Measurements from ENCODE around the gene TPRN. TPM values are rescaled to one million over a fixed set of nuclear protein-coding genes. Genes with fewer than 3 reads are reported as not detected.
A peak's percentile ranks its signal among the peaks of the same experiment; 100 is the strongest.

TPRN gene
- total and polyA plus RNA-seq, 9 of the 15 experiments (the other 6 are each of a cell fraction or from before 2014, with no cell fraction given): 0.31 to 31.9 (median 4.4) TPM

DNA sequence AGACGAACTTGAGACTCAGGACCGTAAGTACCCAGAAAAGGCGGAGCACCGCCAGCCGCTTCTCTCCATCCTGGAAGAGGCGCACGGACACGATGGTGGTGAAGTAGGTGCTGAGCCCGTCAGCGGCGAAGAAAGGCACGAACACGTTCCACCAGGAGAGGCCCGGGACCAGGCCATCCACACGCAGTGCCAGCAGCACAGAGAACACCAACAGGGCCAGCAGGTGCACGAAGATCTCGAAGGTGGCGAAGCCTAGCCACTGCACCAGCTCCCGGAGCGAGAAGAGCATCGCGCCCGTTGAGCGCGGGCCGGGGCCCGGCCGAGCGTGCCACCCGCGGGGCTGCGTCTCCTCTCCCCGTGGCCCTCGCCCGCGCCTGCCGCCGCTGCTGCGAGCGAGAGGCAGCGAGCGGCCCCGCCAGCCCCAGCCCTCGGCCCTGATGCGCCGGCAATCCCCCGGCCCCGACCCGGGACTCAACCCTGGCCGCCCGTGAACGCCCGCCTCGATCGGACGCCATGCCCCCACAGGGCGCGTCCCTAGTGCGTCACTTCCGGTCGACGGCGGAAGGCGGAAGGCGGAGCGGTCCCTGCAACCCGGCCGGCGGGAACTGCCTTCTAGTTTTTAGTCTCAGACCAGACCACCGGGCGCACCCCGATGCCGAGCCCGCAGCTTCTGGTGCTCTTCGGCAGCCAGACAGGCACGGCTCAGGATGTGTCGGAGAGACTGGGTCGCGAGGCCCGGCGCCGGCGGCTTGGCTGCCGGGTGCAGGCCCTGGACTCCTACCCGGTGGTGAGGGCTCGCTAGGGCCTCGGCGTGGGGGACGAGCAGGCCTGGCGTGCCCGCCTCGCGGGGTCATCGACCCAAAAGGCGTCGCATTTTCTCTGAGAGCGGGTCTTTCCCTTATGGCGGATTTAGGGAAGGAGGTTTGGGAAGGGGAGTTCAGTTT is 4.9 kb upstream of the TPRN start, which contains the start of the genes NDOR1 and TMEM203 (continued):
- TF ChIP-seq MYC (IDR thresholded peaks at IDR 0.05; ENCODE audit: low read depth, low read length) (peak; percentile 84), MYC (CRISPR knock-in tag; IDR thresholded peaks at IDR 0.05; ENCODE audit: borderline replicate concordance, low read depth) (peak; percentile 18; the same call in 1 of the 2 replicates), RBBP5 (IDR thresholded peaks at IDR 0.05; ENCODE audit: borderline replicate concordance, insufficient read depth, low read length, poor library complexity, severe bottlenecking) (peak; percentile 87), CXXC5 (CRISPR knock-in tag; IDR thresholded peaks at IDR 0.05) (peak; percentile 82), KDM5B (IDR thresholded peaks at IDR 0.05; ENCODE audit: insufficient replicate concordance, low read depth, low read length) (peak; percentile 87), KAT8 (IDR thresholded peaks at IDR 0.05; ENCODE audit: low read depth) (0 out of 2 replicates have a peak, but pooled peaks have one; percentile 44), SUPT5H (IDR thresholded peaks at IDR 0.05) (peak; percentile 77), KDM2B (CRISPR knock-in tag; IDR thresholded peaks at IDR 0.05) (no peak)
- TF ChIP-seq, protein P1, sequence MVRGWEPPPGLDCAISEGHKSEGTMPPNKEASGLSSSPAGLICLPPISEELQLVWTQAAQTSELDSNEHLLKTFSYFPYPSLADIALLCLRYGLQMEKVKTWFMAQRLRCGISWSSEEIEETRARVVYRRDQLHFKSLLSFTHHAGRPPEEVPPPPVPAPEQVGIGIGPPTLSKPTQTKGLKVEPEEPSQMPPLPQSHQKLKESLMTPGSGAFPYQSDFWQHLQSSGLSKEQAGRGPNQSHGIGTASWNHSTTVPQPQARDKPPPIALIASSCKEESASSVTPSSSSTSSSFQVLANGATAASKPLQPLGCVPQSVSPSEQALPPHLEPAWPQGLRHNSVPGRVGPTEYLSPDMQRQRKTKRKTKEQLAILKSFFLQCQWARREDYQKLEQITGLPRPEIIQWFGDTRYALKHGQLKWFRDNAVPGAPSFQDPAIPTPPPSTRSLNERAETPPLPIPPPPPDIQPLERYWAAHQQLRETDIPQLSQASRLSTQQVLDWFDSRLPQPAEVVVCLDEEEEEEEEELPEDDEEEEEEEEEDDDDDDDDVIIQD (CRISPR knock-in tag; IDR thresholded peaks at IDR 0.05): no peak
- TF ChIP-seq, protein P2, sequence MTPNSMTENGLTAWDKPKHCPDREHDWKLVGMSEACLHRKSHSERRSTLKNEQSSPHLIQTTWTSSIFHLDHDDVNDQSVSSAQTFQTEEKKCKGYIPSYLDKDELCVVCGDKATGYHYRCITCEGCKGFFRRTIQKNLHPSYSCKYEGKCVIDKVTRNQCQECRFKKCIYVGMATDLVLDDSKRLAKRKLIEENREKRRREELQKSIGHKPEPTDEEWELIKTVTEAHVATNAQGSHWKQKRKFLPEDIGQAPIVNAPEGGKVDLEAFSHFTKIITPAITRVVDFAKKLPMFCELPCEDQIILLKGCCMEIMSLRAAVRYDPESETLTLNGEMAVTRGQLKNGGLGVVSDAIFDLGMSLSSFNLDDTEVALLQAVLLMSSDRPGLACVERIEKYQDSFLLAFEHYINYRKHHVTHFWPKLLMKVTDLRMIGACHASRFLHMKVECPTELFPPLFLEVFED (CRISPR knock-in tag; conservative IDR thresholded peaks at IDR 0.05): no peak
- TF ChIP-seq, protein P3, sequence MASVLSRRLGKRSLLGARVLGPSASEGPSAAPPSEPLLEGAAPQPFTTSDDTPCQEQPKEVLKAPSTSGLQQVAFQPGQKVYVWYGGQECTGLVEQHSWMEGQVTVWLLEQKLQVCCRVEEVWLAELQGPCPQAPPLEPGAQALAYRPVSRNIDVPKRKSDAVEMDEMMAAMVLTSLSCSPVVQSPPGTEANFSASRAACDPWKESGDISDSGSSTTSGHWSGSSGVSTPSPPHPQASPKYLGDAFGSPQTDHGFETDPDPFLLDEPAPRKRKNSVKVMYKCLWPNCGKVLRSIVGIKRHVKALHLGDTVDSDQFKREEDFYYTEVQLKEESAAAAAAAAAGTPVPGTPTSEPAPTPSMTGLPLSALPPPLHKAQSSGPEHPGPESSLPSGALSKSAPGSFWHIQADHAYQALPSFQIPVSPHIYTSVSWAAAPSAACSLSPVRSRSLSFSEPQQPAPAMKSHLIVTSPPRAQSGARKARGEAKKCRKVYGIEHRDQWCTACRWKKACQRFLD (CRISPR knock-in tag; IDR thresholded peaks at IDR 0.05): peak; percentile 80; the same call in 1 of the 2 replicates
- TF ChIP-seq, protein P4, sequence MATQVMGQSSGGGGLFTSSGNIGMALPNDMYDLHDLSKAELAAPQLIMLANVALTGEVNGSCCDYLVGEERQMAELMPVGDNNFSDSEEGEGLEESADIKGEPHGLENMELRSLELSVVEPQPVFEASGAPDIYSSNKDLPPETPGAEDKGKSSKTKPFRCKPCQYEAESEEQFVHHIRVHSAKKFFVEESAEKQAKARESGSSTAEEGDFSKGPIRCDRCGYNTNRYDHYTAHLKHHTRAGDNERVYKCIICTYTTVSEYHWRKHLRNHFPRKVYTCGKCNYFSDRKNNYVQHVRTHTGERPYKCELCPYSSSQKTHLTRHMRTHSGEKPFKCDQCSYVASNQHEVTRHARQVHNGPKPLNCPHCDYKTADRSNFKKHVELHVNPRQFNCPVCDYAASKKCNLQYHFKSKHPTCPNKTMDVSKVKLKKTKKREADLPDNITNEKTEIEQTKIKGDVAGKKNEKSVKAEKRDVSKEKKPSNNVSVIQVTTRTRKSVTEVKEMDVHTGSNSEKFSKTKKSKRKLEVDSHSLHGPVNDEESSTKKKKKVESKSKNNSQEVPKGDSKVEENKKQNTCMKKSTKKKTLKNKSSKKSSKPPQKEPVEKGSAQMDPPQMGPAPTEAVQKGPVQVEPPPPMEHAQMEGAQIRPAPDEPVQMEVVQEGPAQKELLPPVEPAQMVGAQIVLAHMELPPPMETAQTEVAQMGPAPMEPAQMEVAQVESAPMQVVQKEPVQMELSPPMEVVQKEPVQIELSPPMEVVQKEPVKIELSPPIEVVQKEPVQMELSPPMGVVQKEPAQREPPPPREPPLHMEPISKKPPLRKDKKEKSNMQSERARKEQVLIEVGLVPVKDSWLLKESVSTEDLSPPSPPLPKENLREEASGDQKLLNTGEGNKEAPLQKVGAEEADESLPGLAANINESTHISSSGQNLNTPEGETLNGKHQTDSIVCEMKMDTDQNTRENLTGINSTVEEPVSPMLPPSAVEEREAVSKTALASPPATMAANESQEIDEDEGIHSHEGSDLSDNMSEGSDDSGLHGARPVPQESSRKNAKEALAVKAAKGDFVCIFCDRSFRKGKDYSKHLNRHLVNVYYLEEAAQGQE (IDR thresholded peaks at IDR 0.05; ENCODE audit: borderline replicate concordance): peak; percentile 33
- TF ChIP-seq, protein P4 (CRISPR knock-in tag; IDR thresholded peaks at IDR 0.05; ENCODE audit: low read depth): peak; percentile 50
